ENCODE data around the gene LAPTM5. TPM values are rescaled to one million over a fixed set of nuclear protein-coding genes. Genes with fewer than 3 reads are reported as not detected.

LAPTM5 gene
- total and polyA plus RNA-seq, 2 of the 13 experiments (the other 11 are each of a cell fraction or from before 2014, with no cell fraction given), result 0.41 to 0.86 TPM

DNA sequence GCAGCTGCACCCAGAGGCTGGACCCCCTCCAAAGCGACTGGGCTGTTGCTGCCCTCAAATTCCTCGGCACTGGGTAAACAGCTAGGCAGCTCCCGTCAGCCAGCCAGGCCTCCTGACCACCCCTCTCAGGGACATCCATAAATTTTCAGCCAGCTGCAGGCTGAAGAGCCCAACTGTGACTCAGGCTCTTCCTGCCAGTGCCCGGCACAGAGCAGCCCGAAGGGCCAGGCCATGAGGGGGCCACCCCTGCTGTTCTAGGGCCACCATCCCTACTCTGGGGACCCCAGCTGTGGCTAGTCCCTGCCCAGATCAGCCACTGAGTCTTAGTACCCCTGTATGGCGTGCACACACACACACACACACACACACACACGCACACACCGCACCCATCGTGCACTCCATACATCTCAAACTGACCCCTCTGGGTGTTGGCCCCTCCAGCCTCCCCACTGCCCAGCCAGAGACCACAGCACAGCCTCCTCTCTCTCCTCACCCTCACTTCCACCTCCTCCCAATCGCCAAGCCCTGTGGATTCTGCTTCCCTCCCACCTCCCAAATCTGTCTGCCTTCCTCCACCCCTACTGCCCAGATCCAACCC, 6.2 kb upstream of the LAPTM5 start:
- DNase-seq (ENCODE audit: low spot score) (no peak), ATAC-seq (no peak; the same call in 2 of the 3 replicates), FAIRE-seq (no peak)
- in situ Hi-C loops (cut with HindIII; ENCODE audit: extremely low pct_ligation_motif_present, low pct_unique_long_range_greater_than_20kb), result no loop called here
- POLR2A ChIA-PET, result no interaction called here
- Histone ChIP-seq H4K20me1 (ENCODE audit: insufficient read depth, low read length) (no peaks in the 10 kb centered on the region), H3K9ac (ENCODE audit: insufficient read depth, low read depth, low read length) (no peak overlapping the region), H3K79me2 (ENCODE audit: insufficient read depth, low read length) (no peaks in the 10 kb centered on the region), H3K9me3 (ENCODE audit: low read length) (no peaks in the 10 kb centered on the region), H3K4me1 (ENCODE audit: insufficient read depth, low read length) (peaks cover 12% of the 10 kb centered on the region), H3K27me3 (ENCODE audit: control insufficient read depth in 1 of 2, insufficient read depth in 2 of 2, low read length in 2 of 2) (peaks cover 4 to 32% of the 10 kb centered on the region in 2 experiments; a peak in 3 of 5 replicates), H3K4me3 (replicated peaks in 1 of 3; ENCODE audit: insufficient read depth in 1 of 3, low read depth in 2 of 3, low read length in 3 of 3) (no peak overlapping the region), H3K36me3 (replicated peaks in 1 of 2; ENCODE audit: control insufficient read depth in 1 of 2, insufficient read depth in 2 of 2, low read length in 2 of 2) (no peaks in the 10 kb centered on the region), H2AFZ (ENCODE audit: low read length) (no peak overlapping the region), H3K27ac (ENCODE audit: extremely low read length, insufficient read depth, low read length) (no peak overlapping the region), H3K4me2 (ENCODE audit: low read depth, low read length) (no peak overlapping the region)
- CTCF ChIA-PET (ENCODE audit: low intra/inter-chr PET ratio, low total read pairs), result no interaction called here
- WGBS (ENCODE audit: low lambda C conversion rate), result 48% methylated on average over 4 of the region's 10 CpGs
- intact Hi-C loops (cut with micrococcal nuclease; ENCODE audit: unreplicated experiment), result no loop called here
- BruUV-seq (replicated peaks), result no TSS peak
- no peak for TF ChIP-seq CEBPG (CRISPR knock-in tag; IDR thresholded peaks at IDR 0.05)
- no peak for TF ChIP-seq RFX3 (CRISPR knock-in tag; IDR thresholded peaks at IDR 0.05)
- TF ChIP-seq ETV6 (CRISPR knock-in tag; conservative IDR thresholded peaks at IDR 0.05), result no peak
- no peak for TF ChIP-seq EZH2 (conservative IDR thresholded peaks at IDR 0.05; ENCODE audit: low read depth, low read length)
- TF ChIP-seq, protein P1, sequence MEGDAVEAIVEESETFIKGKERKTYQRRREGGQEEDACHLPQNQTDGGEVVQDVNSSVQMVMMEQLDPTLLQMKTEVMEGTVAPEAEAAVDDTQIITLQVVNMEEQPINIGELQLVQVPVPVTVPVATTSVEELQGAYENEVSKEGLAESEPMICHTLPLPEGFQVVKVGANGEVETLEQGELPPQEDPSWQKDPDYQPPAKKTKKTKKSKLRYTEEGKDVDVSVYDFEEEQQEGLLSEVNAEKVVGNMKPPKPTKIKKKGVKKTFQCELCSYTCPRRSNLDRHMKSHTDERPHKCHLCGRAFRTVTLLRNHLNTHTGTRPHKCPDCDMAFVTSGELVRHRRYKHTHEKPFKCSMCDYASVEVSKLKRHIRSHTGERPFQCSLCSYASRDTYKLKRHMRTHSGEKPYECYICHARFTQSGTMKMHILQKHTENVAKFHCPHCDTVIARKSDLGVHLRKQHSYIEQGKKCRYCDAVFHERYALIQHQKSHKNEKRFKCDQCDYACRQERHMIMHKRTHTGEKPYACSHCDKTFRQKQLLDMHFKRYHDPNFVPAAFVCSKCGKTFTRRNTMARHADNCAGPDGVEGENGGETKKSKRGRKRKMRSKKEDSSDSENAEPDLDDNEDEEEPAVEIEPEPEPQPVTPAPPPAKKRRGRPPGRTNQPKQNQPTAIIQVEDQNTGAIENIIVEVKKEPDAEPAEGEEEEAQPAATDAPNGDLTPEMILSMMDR (CRISPR knock-in tag; IDR thresholded peaks at IDR 0.05), result no peak
- TF ChIP-seq ZFY (CRISPR knock-in tag; IDR thresholded peaks at IDR 0.05), result no peak
- no peak for TF ChIP-seq ZNF589 (CRISPR knock-in tag; conservative IDR thresholded peaks at IDR 0.05)
- TF ChIP-seq, protein P2, sequence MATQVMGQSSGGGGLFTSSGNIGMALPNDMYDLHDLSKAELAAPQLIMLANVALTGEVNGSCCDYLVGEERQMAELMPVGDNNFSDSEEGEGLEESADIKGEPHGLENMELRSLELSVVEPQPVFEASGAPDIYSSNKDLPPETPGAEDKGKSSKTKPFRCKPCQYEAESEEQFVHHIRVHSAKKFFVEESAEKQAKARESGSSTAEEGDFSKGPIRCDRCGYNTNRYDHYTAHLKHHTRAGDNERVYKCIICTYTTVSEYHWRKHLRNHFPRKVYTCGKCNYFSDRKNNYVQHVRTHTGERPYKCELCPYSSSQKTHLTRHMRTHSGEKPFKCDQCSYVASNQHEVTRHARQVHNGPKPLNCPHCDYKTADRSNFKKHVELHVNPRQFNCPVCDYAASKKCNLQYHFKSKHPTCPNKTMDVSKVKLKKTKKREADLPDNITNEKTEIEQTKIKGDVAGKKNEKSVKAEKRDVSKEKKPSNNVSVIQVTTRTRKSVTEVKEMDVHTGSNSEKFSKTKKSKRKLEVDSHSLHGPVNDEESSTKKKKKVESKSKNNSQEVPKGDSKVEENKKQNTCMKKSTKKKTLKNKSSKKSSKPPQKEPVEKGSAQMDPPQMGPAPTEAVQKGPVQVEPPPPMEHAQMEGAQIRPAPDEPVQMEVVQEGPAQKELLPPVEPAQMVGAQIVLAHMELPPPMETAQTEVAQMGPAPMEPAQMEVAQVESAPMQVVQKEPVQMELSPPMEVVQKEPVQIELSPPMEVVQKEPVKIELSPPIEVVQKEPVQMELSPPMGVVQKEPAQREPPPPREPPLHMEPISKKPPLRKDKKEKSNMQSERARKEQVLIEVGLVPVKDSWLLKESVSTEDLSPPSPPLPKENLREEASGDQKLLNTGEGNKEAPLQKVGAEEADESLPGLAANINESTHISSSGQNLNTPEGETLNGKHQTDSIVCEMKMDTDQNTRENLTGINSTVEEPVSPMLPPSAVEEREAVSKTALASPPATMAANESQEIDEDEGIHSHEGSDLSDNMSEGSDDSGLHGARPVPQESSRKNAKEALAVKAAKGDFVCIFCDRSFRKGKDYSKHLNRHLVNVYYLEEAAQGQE (IDR thresholded peaks at IDR 0.05; ENCODE audit: borderline replicate concordance in 1 of 2, low read depth in 1 of 2, low read length in 2 of 2), result no peak

All from HepG2 (cell line).